Nucleus accumbens (tissue), 56 donors: ENCODE data around the gene ZCCHC14.

Experiments
- DNase-seq, 56 donors: peaks; one replicate each; lab custom pipeline; 2025; lab: John Stamatoyannopoulos, UW

Gene ZCCHC14

GRCh38 chr16:87417528-87417910 lies 75.3 kb downstream of the ZCCHC14 start:
- DNase-seq: no peak

GRCh38 chr16:87416826-87417527 lies 75.8 kb downstream of the ZCCHC14 start:
- peak in 7 of 56 donors; percentile 14 to 68 (median 21) for DNase-seq

- no peak for DNase-seq
Measured at GRCh38 chr16:87415441-87415840, 77.4 kb downstream of the ZCCHC14 start.

GRCh38 chr16:87414251-87414680 lies 78.6 kb downstream of the ZCCHC14 start:
- DNase-seq: no peak

- no peak for DNase-seq
Measured at GRCh38 chr16:87412996-87413421, 79.8 kb downstream of the ZCCHC14 start.

GRCh38 chr16:87412371-87412995 lies 80.3 kb downstream of the ZCCHC14 start:
- DNase-seq: no peak

GRCh38 chr16:87411375-87412271 lies 81.2 kb downstream of the ZCCHC14 start:
- DNase-seq: peak in 7 of 56 donors; percentile 12 to 46 (median 17)

- no peak for DNase-seq
Measured at GRCh38 chr16:87410968-87411367, 81.9 kb downstream of the ZCCHC14 start.

- DNase-seq: no peak
Measured at GRCh38 chr16:87410530-87410929, 82.3 kb downstream of the ZCCHC14 start.

GRCh38 chr16:87409781-87410180 lies 83.0 kb downstream of the ZCCHC14 start:
- no peak for DNase-seq

GRCh38 chr16:87409153-87409552 lies 83.7 kb downstream of the ZCCHC14 start:
- no peak for DNase-seq

GRCh38 chr16:87407511-87408112 lies 85.2 kb downstream of the ZCCHC14 start:
- no peak for DNase-seq

GRCh38 chr16:87406495-87407088 lies 86.2 kb downstream of the ZCCHC14 start:
- no peak for DNase-seq

- peak in 10 of 56 donors; percentile 10 to 53 (median 30) for DNase-seq
Measured at GRCh38 chr16:87404764-87405625, 87.8 kb downstream of the ZCCHC14 start.

- DNase-seq: no peak
Measured at GRCh38 chr16:87395181-87395842, 97.5 kb downstream of the ZCCHC14 start.

GRCh38 chr16:87393680-87394055 lies 99.2 kb downstream of the ZCCHC14 start:
- DNase-seq: no peak

GRCh38 chr16:87392821-87393679 lies 99.8 kb downstream of the ZCCHC14 start:
- peak in 32 of 56 donors; percentile 16 to 69 (median 34) for DNase-seq
